GM20000 (cell line): ENCODE measurements around the gene ZDHHC22.

Source experiments
- DNase-seq: peaks from one replicate; pipeline ENCODE4 v3.0.0; 2012; ENCODE audit warnings: low spot score
- CTCF ChIP-seq: IDR thresholded peaks from 2 replicates; pipeline ENCODE4 v1.5.1; 2012; ENCODE audit warnings: mild to moderate bottlenecking, control low read depth; ENCODE audit errors: extremely low read depth, missing control alignments

ZDHHC22 gene

GRCh38 chr14:77154421-77154820 lies 12.8 kb upstream of the ZDHHC22 start:
- TF ChIP-seq CTCF, result no peak
- no peak for DNase-seq

- no peak for DNase-seq
- no peak for TF ChIP-seq CTCF
Measured at GRCh38 chr14:77153802-77154201, 12.2 kb upstream of the ZDHHC22 start.

GRCh38 chr14:77151918-77152588 lies 10.5 kb upstream of the ZDHHC22 start:
- no peak for TF ChIP-seq CTCF

GRCh38 chr14:77151245-77151644 lies 9.7 kb upstream of the ZDHHC22 start:
- TF ChIP-seq CTCF, result peak; percentile 16
- no peak for DNase-seq

More at GRCh38 chr14:77151918-77152588, 10.5 kb upstream of the ZDHHC22 start:
- peak; percentile 62 for DNase-seq

- no peak for DNase-seq
Measured at GRCh38 chr14:77148510-77149231, 7.1 kb upstream of the ZDHHC22 start.

GRCh38 chr14:77145975-77146740 lies 4.6 kb upstream of the ZDHHC22 start:
- DNase-seq, result no peak
- TF ChIP-seq CTCF, result no peak

More at GRCh38 chr14:77148510-77149231, 7.1 kb upstream of the ZDHHC22 start:
- no peak for TF ChIP-seq CTCF
